Kidney (tissue), 14 donors: ENCODE results near the gene LPCAT1. TPM values are rescaled to one million over a fixed set of nuclear protein-coding genes. Genes with fewer than 3 reads are reported as not detected.

Experiments
- DNase-seq, 5 donors: peaks; one replicate each; pipeline ENCODE4 v3.0.0-alpha.2; 2013 to 2020
- FAIRE-seq: peaks from 2 replicates; lab custom pipeline; 2012; peaks lifted over from hg19 to GRCh38; lab: Jason Lieb, UNC
- H3K27ac ChIP-seq, 2 donors: one replicate each; pipeline ENCODE4 v1.7.0; 2013; ENCODE audit warnings: low read depth in 2 of 2, low read length in 2 of 2, inconsistent platforms in 1 of 2
- H3K27me3 ChIP-seq: one replicate; pipeline ENCODE4 v1.7.1; 2013; ENCODE audit warnings: low read length, inconsistent platforms; ENCODE audit not compliant: control insufficient read depth, insufficient read depth
- H3K36me3 ChIP-seq, 3 donors: one replicate each; pipeline versions ENCODE4 v1.7.0 to v1.7.1; 2013; ENCODE audit warnings: low read length in 3 of 3, control low read depth in 1 of 3, inconsistent platforms in 1 of 3; ENCODE audit not compliant: insufficient read depth in 3 of 3, control insufficient read depth in 2 of 3
- H3K4me1 ChIP-seq, 3 donors: one replicate each; pipeline versions ENCODE4 v1.7.0 to v1.7.1; 2013; ENCODE audit warnings: low read length in 3 of 3, inconsistent platforms in 1 of 3, low read depth in 1 of 3; ENCODE audit not compliant: control insufficient read depth in 2 of 3, insufficient read depth in 2 of 3
- H3K4me3 ChIP-seq, 3 donors: one replicate each; pipeline versions ENCODE4 v1.7.0 to v1.8.1; 2013; ENCODE audit warnings: low read length in 3 of 3, control low read depth in 1 of 3, inconsistent platforms in 1 of 3
- H3K9ac ChIP-seq, 3 donors: one replicate each; pipeline versions ENCODE4 v1.7.0 to v1.7.1; 2013; ENCODE audit warnings: low read length in 3 of 3, control low read depth in 1 of 3, inconsistent platforms in 1 of 3
- H3K9me3 ChIP-seq, 3 donors: one replicate each; pipeline versions ENCODE4 v1.7.0 to v1.7.1; 2013; ENCODE audit warnings: low read length in 3 of 3, control low read depth in 1 of 3, inconsistent platforms in 1 of 3; ENCODE audit not compliant: control insufficient read depth in 2 of 3, insufficient read depth in 1 of 3
- CTCF ChIP-seq: IDR thresholded peaks from 3 replicates; pipeline ENCODE4 v1.5.1; 2012; ENCODE audit warnings: mild to moderate bottlenecking, moderate library complexity, borderline replicate concordance; ENCODE audit not compliant: insufficient read depth; ENCODE audit errors: extremely low read depth
- intact Hi-C: fragments of 100-400 bp; cut with DNase I; formaldehyde crosslinking; loops from one replicate; pipeline ENCODE4 v1.11.1; 2022
- polyA plus RNA-seq: library from polyadenylated mRNA; stranded (reverse); fragments of 350-450 nt; fragmentation: Illumina TruSeq; extraction: RNeasy Lipid Tissue Mini Kit (QIAGEN cat#74804); gene quantifications from one replicate; pipeline ENCODE4 v1.2.3, GENCODE V29; 2014; ENCODE audit warnings: low read depth, low replicate concordance; ENCODE audit not compliant: insufficient read depth
- total RNA-seq: library from RNA; stranded (reverse); fragmentation: NEBNext Ultra II Directional; extraction: Animal tissue kit (Norgen Biotek cat#: 25700); gene quantifications from one replicate; pipeline ENCODE4 v1.2.1, GENCODE V29; 2021
- donor health status: control.
- donor health status: control.
- donor health status: control.
- donor health status: control.
- donor health status: control.
- donor health status: DM: yes; HTN: yes; CAD: no.
- donor health status: Normal renal cell carcinoma (clear cell type).

LPCAT1 gene
- total and polyA plus RNA-seq, 2 donors from 2014 or later = 22.2 to 46.5 TPM

- TF ChIP-seq CTCF = no peak
- H3K36me3 ChIP-seq = no peaks in the 10 kb centered on the region
- intact Hi-C loops = no loop called here
- DNase-seq = no peak
- H3K4me3 ChIP-seq = no peak overlapping the region
- no peak overlapping the region for H3K27ac ChIP-seq
- no peak for FAIRE-seq
- H3K9me3 ChIP-seq = no peaks in the 10 kb centered on the region
- no peak overlapping the region for H3K9ac ChIP-seq
- H3K4me1 ChIP-seq = no peaks in the 10 kb centered on the region
- no peaks in the 10 kb centered on the region for H3K27me3 ChIP-seq
Measured at GRCh38 chr5:1555011-1555807, 31.4 kb upstream of the LPCAT1 start.

- no peaks in the 10 kb centered on the region for H3K4me1 ChIP-seq
- H3K4me3 ChIP-seq = no peak overlapping the region
- H3K9me3 ChIP-seq = no peaks in the 10 kb centered on the region
- no peaks in the 10 kb centered on the region for H3K36me3 ChIP-seq
- no peak overlapping the region for H3K27ac ChIP-seq
- intact Hi-C loops = no loop called here
- H3K9ac ChIP-seq = no peak overlapping the region
- DNase-seq = no peak
- FAIRE-seq = no peak
- no peak for TF ChIP-seq CTCF
- no peaks in the 10 kb centered on the region for H3K27me3 ChIP-seq
Measured at GRCh38 chr5:1554410-1554967, 30.7 kb upstream of the LPCAT1 start.

GRCh38 chr5:1553539-1554409 lies 30.0 kb upstream of the LPCAT1 start:
- H3K4me1 ChIP-seq = no peaks in the 10 kb centered on the region
- intact Hi-C loops = no loop called here
- H3K36me3 ChIP-seq = no peaks in the 10 kb centered on the region
- no peaks in the 10 kb centered on the region for H3K9me3 ChIP-seq
- no peak overlapping the region for H3K9ac ChIP-seq
- no peak for TF ChIP-seq CTCF
- no peak overlapping the region for H3K27ac ChIP-seq
- no peaks in the 10 kb centered on the region for H3K27me3 ChIP-seq
- no peak overlapping the region for H3K4me3 ChIP-seq
- FAIRE-seq (no peak), DNase-seq (no peak)
